Natural killer cell (primary cell): ENCODE data around the gene GIPC1. TPM values are rescaled to one million over a fixed set of nuclear protein-coding genes. Genes with fewer than 3 reads are reported as not detected.
"Not testable (repeated sequence)": the region's sequence is repeated elsewhere in the genome, so short reads cannot be mapped to it uniquely, and the experiment has no call there.

Source experiments
- ATAC-seq, 3 donors: fragments of 150-1000 bp in 2 of 3; fragments of 200-7000 bp in 1 of 3; cut with Tn5 transposase; 1 replicate in 1 of 3; 2 replicates in 2 of 3; pipeline ENCODE4 v1.10.0; 2021; ENCODE audit warnings: mild to moderate bottlenecking in 2 of 3, moderate library complexity in 2 of 3
- DNase-seq, 2 donors: peaks; one replicate each; pipeline versions ENCODE4 v3.0.0 to v3.0.0-alpha.2; 2013 to 2021; ENCODE audit warnings: mixed read lengths in 1 of 2
- H3K27ac ChIP-seq: one replicate; pipeline ENCODE4 v1.5.1; 2013; ENCODE audit warnings: mild to moderate bottlenecking, low read length
- H3K27me3 ChIP-seq: one replicate; pipeline ENCODE4 v1.6.1; 2013; ENCODE audit warnings: low read length; ENCODE audit not compliant: control insufficient read depth, insufficient read depth
- H3K36me3 ChIP-seq: one replicate; pipeline ENCODE4 v1.6.1; 2013; ENCODE audit warnings: low read length; ENCODE audit not compliant: control insufficient read depth, insufficient read depth
- H3K4me1 ChIP-seq: one replicate; pipeline ENCODE4 v1.6.1; 2013; ENCODE audit warnings: low read length; ENCODE audit not compliant: control insufficient read depth, insufficient read depth
- H3K4me3 ChIP-seq: one replicate; pipeline ENCODE4 v1.5.1; 2013; ENCODE audit warnings: low read length
- H3K9me3 ChIP-seq: one replicate; pipeline ENCODE4 v1.6.1; 2013; ENCODE audit warnings: low read length; ENCODE audit not compliant: control insufficient read depth, insufficient read depth
- H3K27ac Mint-ChIP-seq, 2 donors: one replicate each; pipeline ENCODE4 v1.8.0; 2022; ENCODE audit warnings: mild to moderate bottlenecking in 2 of 2, mixed read lengths in 2 of 2, moderate library complexity in 1 of 2
- H3K27me3 Mint-ChIP-seq, 2 donors: one replicate each; pipeline ENCODE4 v1.8.0; 2022; ENCODE audit warnings: low read depth in 2 of 2, mixed read lengths in 2 of 2
- H3K36me3 Mint-ChIP-seq: one replicate; pipeline ENCODE4 v1.8.0; 2022; ENCODE audit warnings: mixed read lengths
- H3K4me1 Mint-ChIP-seq, 2 donors: one replicate each; pipeline ENCODE4 v1.8.0; 2022; ENCODE audit warnings: mixed read lengths in 2 of 2
- H3K4me3 Mint-ChIP-seq: one replicate; pipeline ENCODE4 v1.8.0; 2022; ENCODE audit warnings: mild to moderate bottlenecking, moderate library complexity, mixed read lengths
- H3K9me3 Mint-ChIP-seq, 2 donors: one replicate each; pipeline ENCODE4 v1.8.0; 2022; ENCODE audit warnings: mixed read lengths in 2 of 2
- WGBS: methylation state at CpG from one replicate; pipeline ENCODE4 v1.1.7; 2013; ENCODE audit warnings: missing lambda C conversion rate; ENCODE audit not compliant: insufficient coverage; 5-methylcytosine and 5-hydroxymethylcytosine counted together
- intact Hi-C: fragments of 100-400 bp; cut with micrococcal nuclease; formaldehyde crosslinking; loops from one replicate; pipeline ENCODE4 v1.14.2; 2022
- total RNA-seq, 4 donors: library from RNA; stranded (reverse); fragments of 120-200 nt in 1 of 4; gene quantifications; one replicate each; pipeline versions ENCODE4 v1.2.3 to v1.2.4, GENCODE V29; 2013 to 2022
- TF ChIP-seq, protein P1 (sequence below): fragments of 200-600 bp; IDR thresholded peaks from one replicate; pipeline ENCODE4 v1.8.0; 2022; ENCODE audit warnings: antibody characterized with exemption

GIPC1 gene
- total RNA-seq, 3 donors from 2014 or later (not counting 1 experiment from before 2014, with no cell fraction given) = 25.3 to 34.5 (median 31.4) TPM

DNA sequence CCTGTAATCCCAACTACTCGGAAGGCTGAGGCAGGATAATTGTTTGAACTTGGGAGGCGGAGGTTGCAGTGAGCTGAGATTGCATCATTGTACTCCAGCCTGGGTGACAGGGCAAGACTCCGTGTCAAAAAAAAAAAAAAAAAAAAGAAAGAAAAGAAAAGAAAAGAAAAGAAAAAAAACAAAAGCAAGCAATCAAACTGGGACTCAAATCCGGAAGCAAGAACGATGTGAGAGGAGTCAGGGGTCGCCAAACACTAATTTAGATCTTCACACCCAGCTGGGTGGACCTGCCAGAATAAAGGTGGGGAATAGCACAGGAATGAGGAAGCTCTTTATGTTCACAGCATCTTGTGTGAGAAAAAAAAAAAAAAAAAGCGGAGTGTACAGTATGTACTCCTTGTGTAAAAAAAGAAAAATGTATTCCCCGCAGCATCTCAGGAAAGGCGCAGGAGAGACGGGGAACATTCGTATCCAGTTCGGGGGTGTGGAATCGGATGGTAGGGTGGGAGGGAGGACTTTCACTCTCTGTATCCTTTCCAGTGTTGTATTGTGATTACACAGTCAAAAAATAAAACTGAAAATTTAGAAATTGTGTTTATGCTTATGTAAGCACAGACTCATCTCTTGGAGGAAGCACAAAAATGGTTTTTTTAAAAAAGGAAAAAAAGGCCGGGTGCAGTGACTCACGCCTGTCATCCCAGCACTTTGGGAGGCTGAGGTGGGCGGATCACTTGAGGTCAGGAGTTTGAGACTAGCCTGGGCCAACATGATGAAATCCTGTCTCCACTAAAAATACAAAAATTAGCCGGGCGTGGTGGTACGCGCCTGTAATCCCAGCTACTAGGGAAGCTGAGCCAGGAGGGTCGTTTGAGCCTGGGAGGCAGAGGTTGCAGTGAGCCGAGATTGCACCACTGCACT lies 14.6 kb upstream of the GIPC1 start:
- ATAC-seq (no peak), DNase-seq (no peak)
- intact Hi-C loops = no loop called here
- Histone ChIP-seq H3K4me3 (no peak overlapping the region), H3K27me3 (no peaks in the 10 kb centered on the region), H3K4me1 (peaks cover 23% of the 10 kb centered on the region), H3K36me3 (peaks cover 20% of the 10 kb centered on the region), H3K27ac (no peak overlapping the region), H3K9me3 (no peaks in the 10 kb centered on the region)
- Mint-ChIP-seq H3K27ac (peak overlapping the region; percentile 26 to 27), H3K4me3 (peak overlapping the region; percentile 4), H3K9me3 (no peaks in the 10 kb centered on the region), H3K36me3 (peaks cover 8% of the 10 kb centered on the region), H3K4me1 (peaks cover 13 to 24% of the 10 kb centered on the region in 2 donors), H3K27me3 (no peaks in the 10 kb centered on the region)
- TF ChIP-seq, protein P1, sequence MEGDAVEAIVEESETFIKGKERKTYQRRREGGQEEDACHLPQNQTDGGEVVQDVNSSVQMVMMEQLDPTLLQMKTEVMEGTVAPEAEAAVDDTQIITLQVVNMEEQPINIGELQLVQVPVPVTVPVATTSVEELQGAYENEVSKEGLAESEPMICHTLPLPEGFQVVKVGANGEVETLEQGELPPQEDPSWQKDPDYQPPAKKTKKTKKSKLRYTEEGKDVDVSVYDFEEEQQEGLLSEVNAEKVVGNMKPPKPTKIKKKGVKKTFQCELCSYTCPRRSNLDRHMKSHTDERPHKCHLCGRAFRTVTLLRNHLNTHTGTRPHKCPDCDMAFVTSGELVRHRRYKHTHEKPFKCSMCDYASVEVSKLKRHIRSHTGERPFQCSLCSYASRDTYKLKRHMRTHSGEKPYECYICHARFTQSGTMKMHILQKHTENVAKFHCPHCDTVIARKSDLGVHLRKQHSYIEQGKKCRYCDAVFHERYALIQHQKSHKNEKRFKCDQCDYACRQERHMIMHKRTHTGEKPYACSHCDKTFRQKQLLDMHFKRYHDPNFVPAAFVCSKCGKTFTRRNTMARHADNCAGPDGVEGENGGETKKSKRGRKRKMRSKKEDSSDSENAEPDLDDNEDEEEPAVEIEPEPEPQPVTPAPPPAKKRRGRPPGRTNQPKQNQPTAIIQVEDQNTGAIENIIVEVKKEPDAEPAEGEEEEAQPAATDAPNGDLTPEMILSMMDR = no peak
- WGBS = 81% methylated on average over 21 of the region's 22 CpGs

- ATAC-seq (no peak), DNase-seq (peak in 1 of 2 donors; percentile 26)
- Mint-ChIP-seq H3K27ac (no peak overlapping the region), H3K36me3 (no peaks in the 10 kb centered on the region), H3K9me3 (no peaks in the 10 kb centered on the region), H3K27me3 (peaks cover 0 to 2% of the 10 kb centered on the region in 2 donors), H3K4me3 (no peak overlapping the region), H3K4me1 (peaks cover 11 to 15% of the 10 kb centered on the region in 2 donors)
- intact Hi-C loops = no loop called here
- no peak overlapping the region for H3K27ac ChIP-seq
- no peaks in the 10 kb centered on the region for H3K27me3 ChIP-seq
- peaks cover 28% of the 10 kb centered on the region for H3K4me1 ChIP-seq
- H3K36me3 ChIP-seq = peaks cover under 1% of the 10 kb centered on the region
- H3K9me3 ChIP-seq = no peaks in the 10 kb centered on the region
- WGBS = 94% methylated on average over 11 of the region's 12 CpGs
- TF ChIP-seq, protein P1 = no peak
- no peak overlapping the region for H3K4me3 ChIP-seq
These were observed 12.0 kb upstream of the GIPC1 start for GRCh38 chr19:14507704-14508542.

- TF ChIP-seq, protein P1 = peak; percentile 69
- H3K36me3 ChIP-seq = no peaks in the 10 kb centered on the region
- DNase-seq (peak; percentile 70 to 83), ATAC-seq (peak; percentile 82 to 89 (median 87))
- H3K27me3 ChIP-seq = no peaks in the 10 kb centered on the region
- no peak overlapping the region for H3K4me3 ChIP-seq
- peaks cover 11 to 15% of the 10 kb centered on the region in 2 donors for H3K4me1 Mint-ChIP-seq
- no peak overlapping the region for H3K4me3 Mint-ChIP-seq
- no peaks in the 10 kb centered on the region for H3K36me3 Mint-ChIP-seq
- no peaks in the 10 kb centered on the region for H3K9me3 ChIP-seq
- WGBS = 44% methylated on average over 17 of the region's 19 CpGs
- peaks cover 0 to 2% of the 10 kb centered on the region in 2 donors for H3K27me3 Mint-ChIP-seq
- intact Hi-C loops = loop anchor here (1.0 kb wide), 2 partner anchors 46 to 51 kb away; no protein-coding TSS in a partner anchor
- H3K27ac Mint-ChIP-seq = no peak overlapping the region
- peaks cover 28% of the 10 kb centered on the region for H3K4me1 ChIP-seq
- H3K27ac ChIP-seq = no peak overlapping the region
- H3K9me3 Mint-ChIP-seq = no peaks in the 10 kb centered on the region
These were observed 9.7 kb upstream of the GIPC1 start for GRCh38 chr19:14505488-14506239.

DNA sequence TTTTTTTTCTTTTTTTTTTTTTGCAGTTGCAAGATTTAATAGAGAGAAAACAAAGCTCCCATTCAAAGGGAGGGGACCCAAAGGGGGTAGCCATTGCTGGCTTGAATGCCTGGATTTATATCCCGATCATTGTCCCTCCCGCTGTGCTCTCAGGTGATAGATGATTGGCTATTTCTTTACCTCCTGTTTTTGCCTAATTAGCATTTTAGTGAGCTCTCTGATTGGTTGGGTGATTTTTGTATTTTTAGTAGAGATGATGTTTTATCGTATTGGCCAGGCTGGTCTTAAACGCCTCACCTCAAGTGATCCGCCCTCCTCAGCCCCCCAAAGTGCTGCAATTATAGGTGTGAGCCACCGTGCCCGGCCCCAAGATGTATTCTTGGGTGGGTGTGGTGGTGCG lies 8.6 kb upstream of the GIPC1 start:
- intact Hi-C loops, ATAC-seq, DNase-seq, H3K36me3 Mint-ChIP-seq, H3K27ac Mint-ChIP-seq, H3K27me3 Mint-ChIP-seq, H3K27ac ChIP-seq, H3K9me3 ChIP-seq, H3K4me3 ChIP-seq, H3K9me3 Mint-ChIP-seq, H3K27me3 ChIP-seq, H3K36me3 ChIP-seq, H3K4me3 Mint-ChIP-seq: not testable (repeated sequence)
- peaks cover 28% of the 10 kb centered on the region for H3K4me1 ChIP-seq
- peaks cover 11 to 15% of the 10 kb centered on the region in 2 donors for H3K4me1 Mint-ChIP-seq
- WGBS = 89% methylated on average over 8 of the region's 8 CpGs
